ENCODE measurements around the gene IL25. TPM values are rescaled to one million over a fixed set of nuclear protein-coding genes. Genes with fewer than 3 reads are reported as not detected.

IL25 gene
- total RNA-seq, 4 donors from 2014 or later: 0.68 to 1.2 TPM; not detected in 2

DNA sequence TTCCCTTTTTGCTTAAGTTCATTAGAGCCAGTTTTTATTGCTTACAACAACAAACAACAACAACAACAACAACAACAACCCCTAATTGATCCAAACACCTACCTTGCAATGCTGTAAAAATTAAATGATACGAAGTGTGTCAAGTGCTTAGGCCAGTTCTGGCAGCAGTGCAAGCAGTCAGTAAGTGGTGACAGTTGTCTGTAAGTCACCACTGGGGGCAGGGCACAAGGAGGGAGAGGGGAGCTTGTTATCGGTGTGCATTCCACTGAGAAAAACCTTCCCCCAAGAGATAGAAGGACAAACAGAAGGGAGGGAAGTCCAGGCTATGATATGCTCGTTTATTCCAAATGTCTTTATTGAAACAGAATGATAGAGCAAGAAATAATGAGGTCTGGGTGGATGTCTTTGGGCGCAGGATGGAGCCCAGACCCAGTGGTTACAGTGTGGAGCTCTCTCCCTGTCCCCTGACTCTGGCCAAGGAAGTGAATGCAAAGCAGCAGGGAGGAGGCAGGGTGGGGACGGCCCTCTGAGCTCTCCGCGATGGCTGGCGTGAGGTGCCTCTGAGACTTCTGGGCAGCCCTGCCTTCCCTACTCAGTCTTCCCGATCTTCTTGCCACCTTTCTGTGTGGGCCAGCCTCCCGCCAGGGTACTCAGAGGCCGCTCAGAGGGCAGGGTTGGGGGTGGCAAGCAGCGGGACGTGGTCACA lies 26.5 kb upstream of the IL25 start:
- Histone ChIP-seq H3K4me1 (no peaks in the 10 kb centered on the region), H3K9me3 (no peaks in the 10 kb centered on the region), H3K27me3 (no peaks in the 10 kb centered on the region), H3K4me3 (no peak overlapping the region), H3K27ac (no peak overlapping the region), H3K36me3 (no peaks in the 10 kb centered on the region)
- TF ChIP-seq, protein P1, sequence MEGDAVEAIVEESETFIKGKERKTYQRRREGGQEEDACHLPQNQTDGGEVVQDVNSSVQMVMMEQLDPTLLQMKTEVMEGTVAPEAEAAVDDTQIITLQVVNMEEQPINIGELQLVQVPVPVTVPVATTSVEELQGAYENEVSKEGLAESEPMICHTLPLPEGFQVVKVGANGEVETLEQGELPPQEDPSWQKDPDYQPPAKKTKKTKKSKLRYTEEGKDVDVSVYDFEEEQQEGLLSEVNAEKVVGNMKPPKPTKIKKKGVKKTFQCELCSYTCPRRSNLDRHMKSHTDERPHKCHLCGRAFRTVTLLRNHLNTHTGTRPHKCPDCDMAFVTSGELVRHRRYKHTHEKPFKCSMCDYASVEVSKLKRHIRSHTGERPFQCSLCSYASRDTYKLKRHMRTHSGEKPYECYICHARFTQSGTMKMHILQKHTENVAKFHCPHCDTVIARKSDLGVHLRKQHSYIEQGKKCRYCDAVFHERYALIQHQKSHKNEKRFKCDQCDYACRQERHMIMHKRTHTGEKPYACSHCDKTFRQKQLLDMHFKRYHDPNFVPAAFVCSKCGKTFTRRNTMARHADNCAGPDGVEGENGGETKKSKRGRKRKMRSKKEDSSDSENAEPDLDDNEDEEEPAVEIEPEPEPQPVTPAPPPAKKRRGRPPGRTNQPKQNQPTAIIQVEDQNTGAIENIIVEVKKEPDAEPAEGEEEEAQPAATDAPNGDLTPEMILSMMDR (IDR thresholded peaks at IDR 0.05): no peak
- TF ChIP-seq EP300 (IDR thresholded peaks at IDR 0.05) (no peak), POLR2AphosphoS5 (IDR thresholded peaks at IDR 0.05) (no peak), POLR2A (IDR thresholded peaks at IDR 0.05) (no peak)
- 83% methylated on average over 13 of the region's 13 CpGs for WGBS
- DNase-seq (ENCODE audit: low spot score in 2 of 2): no peak

DNA sequence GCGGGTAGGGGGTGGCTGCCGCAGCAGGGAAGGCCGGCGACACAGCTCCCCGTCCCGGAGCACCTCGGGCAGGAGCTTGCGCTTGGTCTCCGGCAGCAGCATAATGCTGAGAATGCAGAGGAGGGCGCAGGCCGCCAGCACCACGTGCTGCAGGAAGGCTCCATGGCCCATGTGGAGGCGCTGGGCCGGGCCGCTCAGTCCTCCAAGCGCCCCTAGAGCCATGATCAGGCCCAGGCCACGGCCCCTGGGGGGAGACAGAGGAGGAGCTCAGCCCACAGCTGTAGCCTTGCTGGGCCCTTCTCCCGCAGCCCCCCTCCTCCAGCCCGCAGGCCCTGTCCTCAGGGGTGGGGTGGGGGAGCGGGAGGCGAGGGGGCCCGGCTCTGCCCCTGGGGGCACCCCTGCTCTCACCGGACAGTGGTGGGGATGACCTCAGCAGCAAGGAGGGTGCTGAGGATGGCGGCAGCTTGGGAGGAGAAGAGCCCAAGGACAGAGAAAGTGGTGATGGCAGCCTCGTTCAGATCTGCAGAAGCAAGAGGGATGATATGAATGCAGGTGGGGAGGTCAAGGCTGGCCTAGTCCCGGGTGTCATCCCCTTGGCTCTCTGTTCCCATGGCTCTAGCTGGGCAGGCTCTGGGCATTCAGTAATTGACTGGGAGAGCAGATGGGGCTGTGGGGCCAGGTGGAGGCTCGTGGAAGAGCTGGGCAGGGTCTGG lies 25.8 kb upstream of the IL25 start:
- WGBS: 82% methylated on average over 21 of the region's 27 CpGs
- Histone ChIP-seq H3K4me1 (peaks cover 3% of the 10 kb centered on the region), H3K9me3 (no peaks in the 10 kb centered on the region), H3K27ac (no peak overlapping the region), H3K27me3 (peaks cover 4% of the 10 kb centered on the region), H3K36me3 (no peaks in the 10 kb centered on the region), H3K4me3 (no peak overlapping the region)
- DNase-seq (ENCODE audit: low spot score in 2 of 2): no peak
- TF ChIP-seq, protein P1 (IDR thresholded peaks at IDR 0.05): no peak
- TF ChIP-seq POLR2A (IDR thresholded peaks at IDR 0.05) (no peak), EP300 (IDR thresholded peaks at IDR 0.05) (no peak), POLR2AphosphoS5 (IDR thresholded peaks at IDR 0.05) (no peak)

DNA sequence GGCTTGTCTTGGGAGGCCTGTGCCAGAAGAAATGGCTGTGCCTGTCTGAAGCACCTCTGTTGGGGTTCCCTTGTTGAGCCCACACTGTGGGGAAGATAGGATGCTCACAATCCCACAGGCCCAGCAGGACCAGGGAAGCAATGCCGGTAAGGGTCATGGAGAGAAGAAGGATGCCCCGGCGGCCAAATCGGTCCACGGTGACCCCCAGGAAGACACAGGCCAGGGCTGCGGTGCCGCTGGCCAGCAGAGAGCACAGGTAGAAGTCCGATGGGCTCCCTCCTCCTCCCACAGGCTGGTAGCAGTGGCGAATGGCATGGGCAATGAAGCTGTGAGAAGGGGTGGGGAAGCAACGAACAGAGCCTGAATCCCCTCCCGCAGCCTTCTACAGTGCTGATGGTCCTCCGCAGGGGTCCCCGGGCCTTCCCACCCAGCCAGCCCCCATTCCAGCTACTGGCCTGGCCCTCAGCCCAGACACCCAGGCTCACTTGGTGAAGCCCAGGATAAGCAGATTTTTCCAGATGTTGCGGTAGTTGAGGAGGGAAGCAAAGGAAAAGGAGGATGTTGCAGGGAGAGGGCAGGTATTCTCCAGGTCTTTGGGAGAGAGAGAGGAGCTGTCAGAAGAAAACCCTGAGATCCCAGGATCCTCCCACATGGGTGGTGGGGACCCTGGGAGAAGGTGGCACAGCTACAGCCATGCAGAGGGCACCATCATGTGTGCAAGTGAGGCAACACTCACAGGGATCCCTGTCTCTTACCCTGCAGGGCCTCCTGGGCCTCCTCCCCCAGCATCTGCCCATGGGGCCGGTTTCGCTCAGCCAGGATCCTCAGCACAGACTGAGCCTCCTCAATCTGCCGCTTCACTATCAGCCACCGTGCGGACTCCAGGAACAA lies 25.0 kb upstream of the IL25 start:
- TF ChIP-seq POLR2AphosphoS5 (IDR thresholded peaks at IDR 0.05): no peak
- TF ChIP-seq, protein P1 (IDR thresholded peaks at IDR 0.05): no peak
- TF ChIP-seq POLR2A (IDR thresholded peaks at IDR 0.05): no peak
- no peak for TF ChIP-seq EP300 (IDR thresholded peaks at IDR 0.05)
- Histone ChIP-seq H3K36me3 (no peaks in the 10 kb centered on the region), H3K27me3 (peaks cover 7% of the 10 kb centered on the region), H3K4me1 (peaks cover 11% of the 10 kb centered on the region), H3K27ac (no peak overlapping the region), H3K9me3 (no peaks in the 10 kb centered on the region), H3K4me3 (no peak overlapping the region)
- WGBS: 93% methylated on average over 16 of the region's 19 CpGs
- DNase-seq (ENCODE audit: low spot score in 2 of 2): no peak

DNA sequence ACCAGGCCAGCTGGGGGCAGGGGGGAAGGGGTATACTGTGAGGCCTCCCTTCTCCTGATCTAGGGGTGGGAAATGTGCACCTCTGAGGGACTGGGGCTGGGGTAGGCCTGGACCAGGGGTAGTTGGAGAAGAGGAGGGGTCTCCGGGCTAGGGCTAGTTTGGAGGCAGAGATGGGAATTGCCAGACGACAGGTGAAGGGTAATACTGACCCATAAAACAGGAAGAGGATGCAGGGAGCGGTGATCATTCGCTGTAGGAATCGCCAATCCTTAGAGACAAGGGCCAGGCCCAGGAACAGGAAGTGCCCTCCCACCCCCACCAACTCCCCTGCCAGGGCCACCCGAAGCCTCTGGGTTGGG lies 24.3 kb upstream of the IL25 start:
- DNase-seq (ENCODE audit: low spot score in 2 of 2): no peak
- H3K27ac ChIP-seq: no peak overlapping the region
- no peak overlapping the region for H3K4me3 ChIP-seq
- no peaks in the 10 kb centered on the region for H3K9me3 ChIP-seq
- TF ChIP-seq EP300 (IDR thresholded peaks at IDR 0.05): no peak
- TF ChIP-seq, protein P1 (IDR thresholded peaks at IDR 0.05): no peak
- no peak for TF ChIP-seq POLR2AphosphoS5 (IDR thresholded peaks at IDR 0.05)
- no peak for TF ChIP-seq POLR2A (IDR thresholded peaks at IDR 0.05)
- peaks cover 7% of the 10 kb centered on the region for H3K27me3 ChIP-seq
- 86% methylated on average over 6 of the region's 6 CpGs for WGBS
- H3K4me1 ChIP-seq: peaks cover 17% of the 10 kb centered on the region
- no peaks in the 10 kb centered on the region for H3K36me3 ChIP-seq

Data from suprapubic skin (tissue), 4 donors.